HCT116 (cell line): ENCODE measurements around the gene CXXC5. TPM values are rescaled to one million over a fixed set of nuclear protein-coding genes. Genes with fewer than 3 reads are reported as not detected.

Experiments
- ATAC-seq: fragments of 200-7000 bp; cut with Tn5 transposase; 2 replicates; pipeline ENCODE4 v1.9.1; 2020; ENCODE audit warnings: mild to moderate bottlenecking, moderate library complexity
- BruUV-seq: library from RNA; stranded (reverse); fragments of 400-500 nt; replicated peaks from 2 replicates; lab custom pipeline; 2021; lab: Mats Ljungman, UMichigan
- CTCF ChIA-PET: fragments of 300-600 bp; sonication (Branson Sonifier 250); formaldehyde crosslinking; loops from one replicate; lab custom pipeline; 2021; ENCODE audit warnings: antibody characterized with exemption; lab: Charles Lee
- POLR2A ChIA-PET: fragments of 300-600, 350-600 bp; sonication (Branson Sonifier 250); formaldehyde crosslinking; loops from one replicate; lab custom pipeline; 2021; ENCODE audit warnings: antibody characterized with exemption; lab: Charles Lee
- RAD21 ChIA-PET, 2 experiments: fragments of 300-600 bp; sonication (Branson Sonifier 250); formaldehyde crosslinking; loops; one replicate each; lab custom pipeline; 2023; ENCODE audit warnings: low total read pairs in 2 of 2; ENCODE audit not compliant: uncharacterized antibody in 2 of 2, unreplicated experiment in 2 of 2, low non-redundant PET in 1 of 2; lab: Charles Lee
- DNase-seq: peaks from one replicate; pipeline ENCODE4 v3.0.0-alpha.2; 2010; ENCODE audit warnings: low read depth, low spot score
- H2AFZ ChIP-seq: fragments of 200-600 bp; shearing (Covaris generic), sonication (generic); 2 replicates; pipeline ENCODE4 v1.6.1; 2017; ENCODE audit warnings: low read depth, mixed run types, mixed read lengths, antibody characterized with exemption, low read length; ENCODE audit not compliant: poor library complexity, severe bottlenecking
- H3K27ac ChIP-seq: 2 replicates; pipeline ENCODE4 v1.5.1; 2012; ENCODE audit warnings: low read depth, low read length
- H3K27me3 ChIP-seq: fragments of 200-600 bp; sonication (generic); 2 replicates; pipeline ENCODE4 v1.6.1; 2016; ENCODE audit warnings: mixed run types, low read length, mixed read lengths; ENCODE audit not compliant: insufficient read depth
- H3K36me3 ChIP-seq, 2 experiments: fragments of 200-500 bp in 1 of 2; fragments of 200-600 bp in 1 of 2; sonication (Bioruptor generic) in 1 of 2; sonication (generic) in 1 of 2; 2 replicates each; pipeline versions ENCODE4 v1.5.1 to v1.6.1; 2014 to 2016; ENCODE audit warnings: low read length in 2 of 2, inconsistent platforms in 1 of 2, mixed read lengths in 1 of 2, mixed run types in 1 of 2; ENCODE audit not compliant: insufficient read depth in 2 of 2, control insufficient read depth in 1 of 2
- H3K4me1 ChIP-seq, 2 experiments: fragments of 200-600 bp in 1 of 2; sonication (generic) in 1 of 2; 2 replicates each; pipeline versions ENCODE4 v1.5.1 to v1.6.1; 2012 to 2017; ENCODE audit warnings: low read length in 2 of 2, inconsistent platforms in 1 of 2, mild to moderate bottlenecking in 1 of 2, mixed read lengths in 1 of 2, mixed run types in 1 of 2, moderate library complexity in 1 of 2; ENCODE audit not compliant: insufficient read depth in 2 of 2, control insufficient read depth in 1 of 2
- H3K4me2 ChIP-seq: fragments of 200-600 bp; sonication (generic); 2 replicates; pipeline ENCODE4 v1.6.1; 2017; ENCODE audit warnings: mixed run types, low read length, mixed read lengths
- H3K4me3 ChIP-seq, 2 experiments: fragments of 200-600 bp in 1 of 2; sonication (generic) in 1 of 2; replicated peaks in 1 of 2; 2 replicates each; pipeline ENCODE4 v1.5.1; 2011 to 2016; ENCODE audit warnings: low read length in 2 of 2, control low read depth in 1 of 2, low read depth in 1 of 2, mild to moderate bottlenecking in 1 of 2, mixed read lengths in 1 of 2, mixed run types in 1 of 2
- H3K79me2 ChIP-seq: fragments of 200-600 bp; sonication (generic); 2 replicates; pipeline ENCODE4 v1.6.1; 2017; ENCODE audit warnings: mild to moderate bottlenecking, mixed run types, low read length, moderate library complexity, mixed read lengths; ENCODE audit not compliant: insufficient read depth
- H3K9ac ChIP-seq: fragments of 200-600 bp; sonication (generic); 2 replicates; pipeline ENCODE4 v1.6.1; 2016; ENCODE audit warnings: low read length, mixed read lengths
- H3K9me2 ChIP-seq: fragments of 200-600 bp; sonication (generic), shearing (Covaris generic); 2 replicates; pipeline ENCODE4 v1.6.1; 2017; ENCODE audit warnings: mixed run types, mild to moderate bottlenecking, moderate library complexity; ENCODE audit not compliant: insufficient read depth
- H3K9me3 ChIP-seq, 2 experiments: fragments of 200-500 bp in 1 of 2; fragments of 200-600 bp in 1 of 2; sonication (Bioruptor generic) in 1 of 2; sonication (generic) in 1 of 2; 2 replicates each; pipeline ENCODE4 v1.6.1; 2014 to 2017; ENCODE audit warnings: low read length in 2 of 2, mixed read lengths in 2 of 2, inconsistent platforms in 1 of 2, low read depth in 1 of 2, mild to moderate bottlenecking in 1 of 2, mixed run types in 1 of 2, moderate library complexity in 1 of 2; ENCODE audit not compliant: control insufficient read depth in 1 of 2, insufficient read depth in 1 of 2
- H4K20me1 ChIP-seq: fragments of 200-600 bp; sonication (generic), shearing (Covaris generic); 2 replicates; pipeline ENCODE4 v1.6.1; 2017; ENCODE audit warnings: mixed run types, mild to moderate bottlenecking, moderate library complexity; ENCODE audit not compliant: insufficient read depth
- ATF3 ChIP-seq: IDR thresholded peaks from 2 replicates; pipeline ENCODE4 v1.6.1; 2012
- CEBPB ChIP-seq: IDR thresholded peaks from 2 replicates; pipeline ENCODE4 v1.6.1; 2012; ENCODE audit warnings: low read depth
- CTCF ChIP-seq, 3 experiments: fragments of 200-600 bp in 1 of 3; sonication (generic) in 1 of 3; IDR thresholded peaks in 2 of 3; conservative IDR thresholded peaks in 1 of 3; 2 replicates each; pipeline ENCODE4 v1.5.1; 2012 to 2017; ENCODE audit warnings: low read depth in 2 of 3, low read length in 2 of 3, antibody characterized with exemption in 1 of 3, borderline replicate concordance in 1 of 3, control low read depth in 1 of 3, mild to moderate bottlenecking in 1 of 3, mixed read lengths in 1 of 3, mixed run types in 1 of 3, moderate library complexity in 1 of 3; ENCODE audit not compliant: insufficient read depth in 1 of 3
- EGR1 ChIP-seq: IDR thresholded peaks from 2 replicates; pipeline ENCODE4 v1.6.1; 2012; ENCODE audit warnings: low read depth
- ELF1 ChIP-seq: IDR thresholded peaks from 2 replicates; pipeline ENCODE4 v1.6.1; 2012; ENCODE audit warnings: low read depth, borderline replicate concordance
- FOSL1 ChIP-seq: IDR thresholded peaks from 2 replicates; pipeline ENCODE4 v1.6.1; 2012; ENCODE audit warnings: low read depth
- MAX ChIP-seq: IDR thresholded peaks from 2 replicates; pipeline ENCODE4 v1.6.1; 2012
- POLR2A ChIP-seq: IDR thresholded peaks from 2 replicates; pipeline ENCODE4 v1.7.0; 2011; ENCODE audit warnings: borderline replicate concordance; ENCODE audit not compliant: insufficient read depth, insufficient read length; ENCODE audit errors: extremely low read depth
- POLR2AphosphoS5 ChIP-seq: IDR thresholded peaks from 2 replicates; pipeline ENCODE4 v1.6.1; 2011; ENCODE audit warnings: mild to moderate bottlenecking, low read depth, low read length, moderate library complexity
- SIN3A ChIP-seq: IDR thresholded peaks from 2 replicates; pipeline ENCODE4 v1.6.1; 2012; ENCODE audit warnings: low read depth
- SP1 ChIP-seq: IDR thresholded peaks from 2 replicates; pipeline ENCODE4 v1.6.1; 2012; ENCODE audit warnings: low read depth
- YY1 ChIP-seq: IDR thresholded peaks from 2 replicates; pipeline ENCODE4 v1.6.1; 2011; ENCODE audit warnings: low read length, low read depth, moderate library complexity, mild to moderate bottlenecking; ENCODE audit not compliant: insufficient replicate concordance; ENCODE audit errors: extremely low read depth
- ZFX ChIP-seq: fragments of 450-650 bp; IDR thresholded peaks from 2 replicates; pipeline ENCODE4 v1.6.1; 2017
- ZNF274 ChIP-seq: fragments of 200-500 bp; sonication (Bioruptor generic); IDR thresholded peaks from 2 replicates; pipeline ENCODE4 v1.6.1; 2014; ENCODE audit warnings: mild to moderate bottlenecking, low read depth, low read length, inconsistent platforms
- intact Hi-C: fragments of 100-400 bp; cut with micrococcal nuclease; formaldehyde crosslinking; loops from 2 replicates; pipeline ENCODE4 v1.10.0; 2022
- total RNA-seq: library from RNA; stranded (reverse); gene quantifications from one replicate; pipeline ENCODE4 v1.2.1, GENCODE V29; 2021; ENCODE audit not compliant: unreplicated experiment

Gene CXXC5
- total RNA-seq, 1 experiment from 2014 or later: 43.1 TPM

GRCh38 chr5:139630855-139631254, 17.3 kb upstream of the CXXC5 start (continued):
- no peak for TF ChIP-seq CTCF (IDR thresholded peaks at IDR 0.05 in 2 of 3, conservative IDR thresholded peaks at IDR 0.05 in 1 of 3; ENCODE audit: borderline replicate concordance in 1 of 3, insufficient read depth in 1 of 3, low read depth in 2 of 3, low read length in 2 of 3)
- TF ChIP-seq ELF1: no peak
- TF ChIP-seq ZNF274: no peak
- no peak for TF ChIP-seq POLR2A
- TF ChIP-seq CEBPB: no peak
- no peak for TF ChIP-seq ATF3
- no peak for TF ChIP-seq FOSL1

GRCh38 chr5:139631520-139632165, 16.5 kb upstream of the CXXC5 start:
- Histone ChIP-seq H3K9ac (no peak overlapping the region), H3K9me3 (no peaks in the 10 kb centered on the region), H3K4me1 (peaks cover 17 to 19% of the 10 kb centered on the region in 2 experiments), H3K27ac (no peak overlapping the region), H2AFZ (no peak overlapping the region), H3K4me3 (no peak overlapping the region), H3K4me2 (no peak overlapping the region), H4K20me1 (no peaks in the 10 kb centered on the region), H3K9me2 (no peaks in the 10 kb centered on the region), H3K36me3 (peaks cover 0 to 5% of the 10 kb centered on the region in 2 experiments; a peak in 3 of 4 replicates), H3K79me2 (no peaks in the 10 kb centered on the region), H3K27me3 (no peaks in the 10 kb centered on the region)
- TF ChIP-seq POLR2AphosphoS5 (no peak), EGR1 (no peak), SP1 (no peak), MAX (no peak), SIN3A (no peak), ZFX (no peak), ZNF274 (no peak), YY1 (no peak)
- no TSS peak for BruUV-seq
- RAD21 ChIA-PET: no interaction called here
- no peak for DNase-seq
- CTCF ChIA-PET: interaction anchor here (0.6 to 6.1 kb wide), 5 partner anchors 54 to 209 kb away, joined by 3 to 81 read pairs (median 13); no protein-coding TSS in a partner anchor
- POLR2A ChIA-PET: interaction anchor here (0.6 kb wide), 1 partner anchor 79 kb away, joined by 3 read pairs; no protein-coding TSS in a partner anchor
- intact Hi-C loops: loop anchor here (2.0 to 10.0 kb wide), 2 partner anchors 209 to 213 kb away; no protein-coding TSS in a partner anchor
- no peak for ATAC-seq
